Fibroblast of the aortic adventitia (primary cell): ENCODE measurements around the gene SORBS2. TPM values are rescaled to one million over a fixed set of nuclear protein-coding genes. Genes with fewer than 3 reads are reported as not detected.
"Not testable (repeated sequence)": the region's sequence is repeated elsewhere in the genome, so short reads cannot be mapped to it uniquely, and the experiment has no call there.

Source experiments
- DNase-seq: peaks from one replicate; pipeline ENCODE4 v3.0.0-alpha.2; 2010; ENCODE audit warnings: low read depth
- H3K4me3 ChIP-seq: 2 replicates; pipeline ENCODE4 v1.5.1; 2011; ENCODE audit warnings: low read depth, mild to moderate bottlenecking, control low read depth, low read length, moderate library complexity
- total RNA-seq: library from RNA; depleted of rRNA; stranded (reverse); fragments of >200 nt; gene quantifications from 2 replicates; pipeline ENCODE4 v1.2.3, GENCODE V29; 2012; ENCODE audit warnings: low replicate concordance
- TF ChIP-seq, protein P1 (sequence below): IDR thresholded peaks from 2 replicates; pipeline ENCODE4 v1.5.1; 2011; ENCODE audit warnings: mild to moderate bottlenecking, low read length, control low read depth, inconsistent platforms; ENCODE audit not compliant: insufficient read depth

SORBS2 gene, protein sequence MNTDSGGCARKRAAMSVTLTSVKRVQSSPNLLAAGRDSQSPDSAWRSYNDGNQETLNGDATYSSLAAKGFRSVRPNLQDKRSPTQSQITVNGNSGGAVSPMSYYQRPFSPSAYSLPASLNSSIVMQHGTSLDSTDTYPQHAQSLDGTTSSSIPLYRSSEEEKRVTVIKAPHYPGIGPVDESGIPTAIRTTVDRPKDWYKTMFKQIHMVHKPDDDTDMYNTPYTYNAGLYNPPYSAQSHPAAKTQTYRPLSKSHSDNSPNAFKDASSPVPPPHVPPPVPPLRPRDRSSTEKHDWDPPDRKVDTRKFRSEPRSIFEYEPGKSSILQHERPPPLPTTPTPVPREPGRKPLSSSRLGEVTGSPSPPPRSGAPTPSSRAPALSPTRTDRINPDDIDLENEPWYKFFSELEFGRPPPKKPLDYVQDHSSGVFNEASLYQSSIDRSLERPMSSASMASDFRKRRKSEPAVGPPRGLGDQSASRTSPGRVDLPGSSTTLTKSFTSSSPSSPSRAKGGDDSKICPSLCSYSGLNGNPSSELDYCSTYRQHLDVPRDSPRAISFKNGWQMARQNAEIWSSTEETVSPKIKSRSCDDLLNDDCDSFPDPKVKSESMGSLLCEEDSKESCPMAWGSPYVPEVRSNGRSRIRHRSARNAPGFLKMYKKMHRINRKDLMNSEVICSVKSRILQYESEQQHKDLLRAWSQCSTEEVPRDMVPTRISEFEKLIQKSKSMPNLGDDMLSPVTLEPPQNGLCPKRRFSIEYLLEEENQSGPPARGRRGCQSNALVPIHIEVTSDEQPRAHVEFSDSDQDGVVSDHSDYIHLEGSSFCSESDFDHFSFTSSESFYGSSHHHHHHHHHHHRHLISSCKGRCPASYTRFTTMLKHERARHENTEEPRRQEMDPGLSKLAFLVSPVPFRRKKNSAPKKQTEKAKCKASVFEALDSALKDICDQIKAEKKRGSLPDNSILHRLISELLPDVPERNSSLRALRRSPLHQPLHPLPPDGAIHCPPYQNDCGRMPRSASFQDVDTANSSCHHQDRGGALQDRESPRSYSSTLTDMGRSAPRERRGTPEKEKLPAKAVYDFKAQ (N-terminal part only)
- total RNA-seq: 2.8 and 5.8 TPM in 2 replicates

DNA sequence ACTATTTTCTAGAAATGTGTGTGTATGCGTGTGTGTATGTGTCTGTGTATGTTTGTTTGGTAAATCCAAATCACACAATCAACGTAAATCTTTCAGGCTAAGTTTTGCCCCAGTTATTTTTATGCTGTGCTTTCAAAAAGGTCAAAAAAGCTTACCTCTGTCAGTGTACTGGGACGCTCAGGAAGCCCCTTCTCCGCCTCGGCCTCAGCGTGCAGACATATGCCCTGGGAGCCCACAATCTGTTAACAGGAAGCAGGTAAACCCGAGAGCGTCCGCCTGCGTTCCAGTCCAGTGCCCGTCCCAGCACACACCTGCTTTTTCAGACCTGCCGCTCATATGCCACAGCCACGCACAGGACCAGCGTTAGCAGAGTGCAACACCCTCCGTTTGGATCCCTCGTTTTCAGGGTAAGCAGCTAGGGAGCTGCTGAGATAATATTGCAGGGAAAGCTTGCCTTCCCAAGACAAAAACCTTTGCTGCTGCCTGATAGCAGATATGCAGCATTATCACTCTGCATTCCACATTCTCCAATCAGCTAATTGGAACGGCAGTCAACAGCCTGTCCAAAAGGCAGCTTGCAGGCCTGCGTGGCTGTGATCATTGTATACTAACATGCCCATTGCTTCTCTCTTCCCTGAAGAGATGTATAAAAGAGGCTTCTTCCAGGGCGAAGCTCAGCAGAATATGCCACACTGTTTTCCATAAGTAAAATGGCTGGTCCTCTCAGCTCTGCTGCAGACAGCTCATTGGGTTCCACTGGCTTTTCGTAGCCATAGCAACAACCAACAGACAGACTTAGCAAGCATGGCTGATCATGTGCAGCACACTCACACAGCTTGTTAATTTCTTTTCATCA is at the start of gene SORBS2:
Gene SORBS2, minus strand, starts transcription at position 686 of the 856 bp plus-strand sequence. CDS start 121,623 bp downstream, outside the sequence.
- TF ChIP-seq, protein P1, sequence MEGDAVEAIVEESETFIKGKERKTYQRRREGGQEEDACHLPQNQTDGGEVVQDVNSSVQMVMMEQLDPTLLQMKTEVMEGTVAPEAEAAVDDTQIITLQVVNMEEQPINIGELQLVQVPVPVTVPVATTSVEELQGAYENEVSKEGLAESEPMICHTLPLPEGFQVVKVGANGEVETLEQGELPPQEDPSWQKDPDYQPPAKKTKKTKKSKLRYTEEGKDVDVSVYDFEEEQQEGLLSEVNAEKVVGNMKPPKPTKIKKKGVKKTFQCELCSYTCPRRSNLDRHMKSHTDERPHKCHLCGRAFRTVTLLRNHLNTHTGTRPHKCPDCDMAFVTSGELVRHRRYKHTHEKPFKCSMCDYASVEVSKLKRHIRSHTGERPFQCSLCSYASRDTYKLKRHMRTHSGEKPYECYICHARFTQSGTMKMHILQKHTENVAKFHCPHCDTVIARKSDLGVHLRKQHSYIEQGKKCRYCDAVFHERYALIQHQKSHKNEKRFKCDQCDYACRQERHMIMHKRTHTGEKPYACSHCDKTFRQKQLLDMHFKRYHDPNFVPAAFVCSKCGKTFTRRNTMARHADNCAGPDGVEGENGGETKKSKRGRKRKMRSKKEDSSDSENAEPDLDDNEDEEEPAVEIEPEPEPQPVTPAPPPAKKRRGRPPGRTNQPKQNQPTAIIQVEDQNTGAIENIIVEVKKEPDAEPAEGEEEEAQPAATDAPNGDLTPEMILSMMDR: no peak
- peak; percentile 58 for DNase-seq
- peak within 1 kb of the TSS; percentile 53 for H3K4me3 ChIP-seq

DNA sequence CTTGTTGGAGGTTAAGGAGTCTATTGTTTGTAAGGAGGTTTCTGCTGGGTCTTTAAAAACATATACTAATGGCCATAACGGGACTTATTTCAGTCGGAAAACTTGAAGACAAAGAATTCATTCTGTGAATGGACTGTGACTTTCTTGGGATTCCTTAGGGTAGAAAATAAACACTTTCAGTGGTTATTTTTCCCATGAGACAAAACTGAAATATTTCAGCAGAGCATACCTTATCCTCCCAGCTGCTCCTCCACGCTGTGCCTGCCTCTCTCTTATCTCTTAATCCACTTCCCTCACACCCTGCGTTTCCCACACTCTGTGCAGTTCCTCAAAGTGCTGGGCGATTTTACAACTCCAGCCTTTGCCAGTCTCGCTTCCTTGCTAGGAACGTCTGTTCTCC is 47.1 kb upstream of the SORBS2 start:
- DNase-seq: no peak
- TF ChIP-seq, protein P1: no peak

DNA sequence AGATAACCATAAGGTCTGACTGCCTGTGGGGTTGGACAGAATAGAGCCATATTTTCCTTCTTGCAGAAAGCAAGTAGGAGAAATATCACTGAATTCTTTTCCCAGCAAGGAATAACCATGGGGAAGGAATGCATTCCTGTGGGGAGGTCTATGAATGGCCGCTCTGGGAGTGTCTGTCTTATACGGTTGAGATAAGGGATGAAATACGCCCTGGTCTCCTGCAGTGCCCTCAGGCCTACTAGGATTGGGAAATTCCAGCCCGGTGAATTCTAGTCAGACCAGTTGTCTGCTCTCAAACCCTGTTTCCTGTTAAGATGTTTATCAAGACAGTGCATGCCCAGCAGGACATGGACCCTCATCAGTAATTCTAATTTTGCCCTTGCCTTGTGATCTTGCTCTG is 45.6 kb upstream of the SORBS2 start:
- not testable (repeated sequence) for H3K4me3 ChIP-seq, DNase-seq

More for the DNA sequence above, 47.1 kb upstream of the SORBS2 start:
- H3K4me3 ChIP-seq: no peak overlapping the region

DNA sequence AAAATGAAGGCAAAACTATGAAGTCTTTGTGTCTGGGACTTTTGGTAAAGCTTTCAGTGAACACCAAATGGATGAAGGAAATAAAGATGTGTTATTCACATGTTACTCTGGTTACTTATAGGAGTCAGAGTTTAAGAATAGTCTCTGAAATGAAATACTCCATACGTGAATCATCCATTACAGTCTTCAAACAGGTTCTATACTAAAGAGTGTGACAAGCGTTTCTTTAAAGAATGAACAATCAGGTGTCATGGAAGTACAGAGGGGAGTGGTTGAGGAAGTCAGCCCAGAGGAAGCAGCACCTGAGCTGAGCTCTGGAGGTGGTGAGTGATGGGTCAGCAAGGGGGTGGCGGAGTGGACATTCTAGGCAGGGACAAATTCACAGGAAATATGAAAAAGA is 41.8 kb upstream of the SORBS2 start:
- no peak for DNase-seq
- TF ChIP-seq, protein P1: no peak
- H3K4me3 ChIP-seq: no peak overlapping the region

DNA sequence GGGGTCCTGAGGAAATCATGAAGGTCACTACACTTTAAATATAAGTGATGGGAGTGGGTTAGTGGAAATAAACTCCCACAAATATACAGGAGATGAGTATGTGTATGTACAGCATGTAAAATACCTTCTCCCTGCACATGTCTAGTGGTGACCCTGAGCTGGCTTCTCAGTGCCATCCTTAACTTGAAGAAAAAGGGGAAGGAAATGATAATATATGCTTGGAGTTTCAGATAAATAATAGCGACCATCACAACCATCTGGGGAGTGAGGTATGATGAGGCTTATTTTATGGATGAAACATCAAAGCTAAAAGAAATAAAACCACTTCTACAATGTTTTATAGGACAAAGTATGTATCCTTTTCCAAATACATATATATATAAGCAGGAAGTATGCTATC is 41.0 kb upstream of the SORBS2 start:
- DNase-seq: no peak
- no peak overlapping the region for H3K4me3 ChIP-seq
- TF ChIP-seq, protein P1: no peak

DNA sequence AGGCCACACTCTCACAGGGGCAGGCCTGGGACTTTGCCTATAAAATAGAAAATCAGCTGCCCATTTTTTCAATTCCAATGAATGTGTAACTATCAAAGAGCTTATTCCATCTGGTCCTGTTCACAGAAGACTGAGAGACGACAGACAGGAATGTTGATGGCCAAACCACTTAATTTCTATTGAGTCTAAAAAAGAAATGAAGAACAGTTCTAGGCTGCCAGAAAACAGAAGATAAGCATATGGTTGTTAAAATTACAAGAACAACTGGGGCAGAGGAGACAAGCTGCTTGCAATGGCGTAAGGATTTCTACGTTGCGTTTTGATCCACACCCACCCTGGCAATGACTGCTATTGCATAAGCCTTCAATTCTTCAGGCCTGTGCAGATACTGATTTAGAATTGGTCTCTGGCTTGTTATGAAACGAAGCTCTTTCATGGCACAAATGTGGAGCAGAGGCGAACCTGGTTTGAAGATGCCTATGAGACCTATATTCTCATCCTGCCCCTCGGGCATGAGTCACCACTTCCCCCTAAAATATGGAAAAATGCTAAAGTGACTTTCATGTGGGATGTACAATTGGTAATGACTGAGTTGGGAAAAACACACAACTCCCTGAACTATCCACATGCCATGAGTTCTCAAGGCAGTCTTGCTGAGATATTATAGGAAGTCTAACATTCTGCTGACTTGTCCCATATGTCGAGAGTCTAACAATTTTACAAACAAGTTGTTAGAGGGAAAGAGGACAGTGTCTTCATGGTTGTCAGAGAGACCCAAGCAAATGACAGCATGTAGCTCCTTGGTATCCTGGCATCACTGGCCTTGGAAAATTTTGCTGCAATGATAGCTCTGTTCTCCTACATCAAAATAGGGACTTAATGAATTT is 37.9 kb upstream of the SORBS2 start:
- peak; percentile 86 for DNase-seq
- H3K4me3 ChIP-seq: no peak overlapping the region
- TF ChIP-seq, protein P1: no peak
